ENCODE measurements around the gene SPRY4.

Gene SPRY4

GRCh38 chr5:142319560-142320429, 5.0 kb downstream of the SPRY4 start:
- no peak for DNase-seq (ENCODE audit: extremely low spot score)
- POLR2A ChIA-PET, result no interaction called here
- CTCF ChIA-PET, result interaction anchor here (1.1 kb wide), 1 partner anchor 17 kb away, joined by 3 read pairs; no protein-coding TSS in a partner anchor
- TF ChIP-seq SUZ12 (IDR thresholded peaks at IDR 0.05) (no peak), BHLHE40 (IDR thresholded peaks at IDR 0.05; ENCODE audit: borderline replicate concordance) (no peak), FOXM1 (IDR thresholded peaks at IDR 0.05; ENCODE audit: borderline replicate concordance) (no peak), ELF4 (IDR thresholded peaks at IDR 0.05) (no peak), TARDBP (IDR thresholded peaks at IDR 0.05) (no peak), SP1 (IDR thresholded peaks at IDR 0.05) (no peak), ARNT (IDR thresholded peaks at IDR 0.05) (no peak), LEF1 (IDR thresholded peaks at IDR 0.05; ENCODE audit: borderline replicate concordance) (no peak), HDGF (IDR thresholded peaks at IDR 0.05; ENCODE audit: borderline replicate concordance) (no peak), ZNF384 (IDR thresholded peaks at IDR 0.05) (no peak)

- POLR2A ChIA-PET, result no interaction called here
- DNase-seq (ENCODE audit: extremely low spot score), result no peak
- CTCF ChIA-PET, result interaction anchor here (1.1 kb wide), 1 partner anchor 16 kb away, joined by 3 read pairs; no protein-coding TSS in a partner anchor
- TF ChIP-seq TARDBP (IDR thresholded peaks at IDR 0.05), result no peak
- TF ChIP-seq L3MBTL2 (conservative IDR thresholded peaks at IDR 0.05), result no peak
- TF ChIP-seq FOXK2 (IDR thresholded peaks at IDR 0.05), result no peak
- TF ChIP-seq FOXM1 (IDR thresholded peaks at IDR 0.05; ENCODE audit: borderline replicate concordance), result no peak
- TF ChIP-seq SP1 (IDR thresholded peaks at IDR 0.05), result no peak
- TF ChIP-seq ELF4 (IDR thresholded peaks at IDR 0.05), result no peak
- TF ChIP-seq LEF1 (IDR thresholded peaks at IDR 0.05; ENCODE audit: borderline replicate concordance), result no peak
- no peak for TF ChIP-seq CTBP1 (IDR thresholded peaks at IDR 0.05; ENCODE audit: borderline replicate concordance)
- no peak for TF ChIP-seq BHLHE40 (IDR thresholded peaks at IDR 0.05; ENCODE audit: borderline replicate concordance)
- TF ChIP-seq ZNF384 (IDR thresholded peaks at IDR 0.05), result no peak
- no peak for TF ChIP-seq PKNOX1 (IDR thresholded peaks at IDR 0.05)
- TF ChIP-seq SUZ12 (IDR thresholded peaks at IDR 0.05), result no peak
- no peak for TF ChIP-seq ARNT (IDR thresholded peaks at IDR 0.05)
These were observed 5.7 kb downstream of the SPRY4 start for GRCh38 chr5:142319105-142319504.

GRCh38 chr5:142317753-142318152, 7.1 kb downstream of the SPRY4 start:
- TF ChIP-seq ARNT (IDR thresholded peaks at IDR 0.05) (no peak), FOXA1 (IDR thresholded peaks at IDR 0.05) (no peak), PKNOX1 (IDR thresholded peaks at IDR 0.05) (no peak), TARDBP (IDR thresholded peaks at IDR 0.05) (no peak), ZNF384 (IDR thresholded peaks at IDR 0.05) (no peak), L3MBTL2 (conservative IDR thresholded peaks at IDR 0.05) (no peak), CTBP1 (IDR thresholded peaks at IDR 0.05; ENCODE audit: borderline replicate concordance) (no peak), SP1 (IDR thresholded peaks at IDR 0.05) (no peak), SUZ12 (IDR thresholded peaks at IDR 0.05) (no peak), NFRKB (IDR thresholded peaks at IDR 0.05) (no peak), BHLHE40 (IDR thresholded peaks at IDR 0.05; ENCODE audit: borderline replicate concordance) (no peak), ELF4 (IDR thresholded peaks at IDR 0.05) (no peak), FOXK2 (IDR thresholded peaks at IDR 0.05) (no peak), HDGF (IDR thresholded peaks at IDR 0.05; ENCODE audit: borderline replicate concordance) (no peak), FOXM1 (IDR thresholded peaks at IDR 0.05; ENCODE audit: borderline replicate concordance) (no peak), LEF1 (IDR thresholded peaks at IDR 0.05; ENCODE audit: borderline replicate concordance) (no peak)
- CTCF ChIA-PET, result interaction anchor here (1.5 kb wide), 1 partner anchor 571 kb away, joined by 3 read pairs; no protein-coding TSS in a partner anchor
- no peak for DNase-seq (ENCODE audit: extremely low spot score)
- POLR2A ChIA-PET, result no interaction called here

- no peak for DNase-seq (ENCODE audit: extremely low spot score)
- TF ChIP-seq CTBP1 (IDR thresholded peaks at IDR 0.05; ENCODE audit: borderline replicate concordance) (no peak), FOXA1 (IDR thresholded peaks at IDR 0.05) (no peak), PKNOX1 (IDR thresholded peaks at IDR 0.05) (no peak), ELF4 (IDR thresholded peaks at IDR 0.05) (no peak), L3MBTL2 (conservative IDR thresholded peaks at IDR 0.05) (no peak), TARDBP (IDR thresholded peaks at IDR 0.05) (no peak), HDGF (IDR thresholded peaks at IDR 0.05; ENCODE audit: borderline replicate concordance) (no peak), SUZ12 (IDR thresholded peaks at IDR 0.05) (no peak), LEF1 (IDR thresholded peaks at IDR 0.05; ENCODE audit: borderline replicate concordance) (no peak), NFRKB (IDR thresholded peaks at IDR 0.05) (no peak), FOXK2 (IDR thresholded peaks at IDR 0.05) (no peak), ARNT (IDR thresholded peaks at IDR 0.05) (no peak), ZNF384 (IDR thresholded peaks at IDR 0.05) (no peak), FOXM1 (IDR thresholded peaks at IDR 0.05; ENCODE audit: borderline replicate concordance) (no peak), BHLHE40 (IDR thresholded peaks at IDR 0.05; ENCODE audit: borderline replicate concordance) (no peak), SP1 (IDR thresholded peaks at IDR 0.05) (no peak)
- ChIA-PET CTCF (interaction anchor here (1.5 kb wide), 1 partner anchor 572 kb away, joined by 3 read pairs; no protein-coding TSS in a partner anchor), POLR2A (no interaction called here)
These were observed 7.6 kb downstream of the SPRY4 start for GRCh38 chr5:142317173-142317572.

DNA sequence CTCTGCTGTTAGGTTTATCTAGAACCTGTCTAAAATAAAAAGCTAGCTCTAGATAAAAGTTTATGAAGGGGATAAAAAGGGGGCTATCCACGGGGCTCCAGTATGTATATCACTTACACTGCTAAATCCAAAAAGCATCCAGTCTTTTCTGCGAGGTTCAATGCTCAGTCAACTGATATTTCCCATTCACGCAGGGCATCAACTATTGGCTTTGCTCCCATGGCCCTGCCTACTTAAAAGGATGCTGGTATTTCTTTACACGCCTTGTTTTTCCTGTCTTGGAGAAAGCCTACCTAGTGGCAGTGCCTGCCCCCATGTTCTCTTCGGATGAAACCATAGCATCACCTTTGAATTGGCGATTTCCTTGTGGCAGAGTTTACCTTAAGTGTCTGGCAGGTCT, 8.1 kb downstream of the SPRY4 start:
- CTCF ChIA-PET, result interaction anchor here (1.5 kb wide), 1 partner anchor 572 kb away, joined by 3 read pairs; no protein-coding TSS in a partner anchor
- DNase-seq (ENCODE audit: extremely low spot score), result no peak
- POLR2A ChIA-PET, result no interaction called here
- no peak for TF ChIP-seq SUZ12 (IDR thresholded peaks at IDR 0.05)
